OCI-LY3 (cell line): Measurements from ENCODE around the gene TSPAN33.

Experiments
- H2AFZ ChIP-seq: fragments of 200-600, 300-600 bp; shearing (Covaris generic); 2 replicates; pipeline ENCODE4 v1.6.0; 2014; ENCODE audit warnings: antibody characterized with exemption, low read depth, low read length
- H3K27ac ChIP-seq: fragments of 200-600, 300-600 bp; sonication (generic); 2 replicates; pipeline ENCODE4 v1.5.1; 2014; ENCODE audit warnings: mild to moderate bottlenecking, low read length, moderate library complexity, mixed read lengths
- H3K27me3 ChIP-seq: fragments of 200-600, 300-600 bp; sonication (generic); 2 replicates; pipeline ENCODE4 v1.6.1; 2014; ENCODE audit warnings: low read depth, low read length, mixed read lengths
- H3K36me3 ChIP-seq: fragments of 200-600, 300-600 bp; sonication (generic); replicated peaks from 2 replicates; pipeline ENCODE3; 2014; ENCODE audit warnings: low read depth, low read length, mixed read lengths
- H3K4me1 ChIP-seq: fragments of 300-600, 200-600 bp; sonication (generic); 2 replicates; pipeline ENCODE4 v1.6.1; 2014; ENCODE audit warnings: low read length, mixed read lengths
- H3K4me2 ChIP-seq: fragments of 200-600, 300-600 bp; sonication (generic); 2 replicates; pipeline ENCODE4 v1.6.1; 2014; ENCODE audit warnings: low read length, mixed read lengths
- H3K4me3 ChIP-seq: fragments of 300-600, 200-600 bp; sonication (generic); 2 replicates; pipeline ENCODE4 v1.5.1; 2014; ENCODE audit warnings: antibody characterized with exemption, mild to moderate bottlenecking, low read length, moderate library complexity
- H3K79me2 ChIP-seq: fragments of 300-600, 200-600 bp; shearing (Covaris generic); 2 replicates; pipeline ENCODE4 v1.6.1; 2014; ENCODE audit warnings: mild to moderate bottlenecking, low read length, mixed read lengths
- H3K9ac ChIP-seq: fragments of 300-600, 200-600 bp; shearing (Covaris generic); 2 replicates; pipeline ENCODE4 v1.6.0; 2014; ENCODE audit warnings: mild to moderate bottlenecking, low read length, moderate library complexity
- H3K9me3 ChIP-seq: fragments of 200-600, 300-600 bp; shearing (Covaris generic); 2 replicates; pipeline ENCODE4 v1.6.1; 2014; ENCODE audit warnings: low read length, mixed read lengths; ENCODE audit not compliant: insufficient read depth
- H4K20me1 ChIP-seq: fragments of 200-600, 300-600 bp; sonication (generic); 2 replicates; pipeline ENCODE4 v1.6.1; 2016; ENCODE audit warnings: low read length, mixed read lengths; ENCODE audit not compliant: insufficient read depth
- CTCF ChIP-seq: fragments of 200-600, 300-600 bp; sonication (generic); IDR thresholded peaks from 2 replicates; pipeline ENCODE4 v1.5.1; 2014; ENCODE audit warnings: antibody characterized with exemption, low read length, low read depth
- EZH2phosphoT487 ChIP-seq: fragments of 200-600 bp; shearing (Covaris generic); IDR thresholded peaks from 2 replicates; pipeline ENCODE4 v1.6.1; 2018; ENCODE audit warnings: antibody characterized with exemption, mixed run types, low read depth

The TSPAN33 gene

DNA sequence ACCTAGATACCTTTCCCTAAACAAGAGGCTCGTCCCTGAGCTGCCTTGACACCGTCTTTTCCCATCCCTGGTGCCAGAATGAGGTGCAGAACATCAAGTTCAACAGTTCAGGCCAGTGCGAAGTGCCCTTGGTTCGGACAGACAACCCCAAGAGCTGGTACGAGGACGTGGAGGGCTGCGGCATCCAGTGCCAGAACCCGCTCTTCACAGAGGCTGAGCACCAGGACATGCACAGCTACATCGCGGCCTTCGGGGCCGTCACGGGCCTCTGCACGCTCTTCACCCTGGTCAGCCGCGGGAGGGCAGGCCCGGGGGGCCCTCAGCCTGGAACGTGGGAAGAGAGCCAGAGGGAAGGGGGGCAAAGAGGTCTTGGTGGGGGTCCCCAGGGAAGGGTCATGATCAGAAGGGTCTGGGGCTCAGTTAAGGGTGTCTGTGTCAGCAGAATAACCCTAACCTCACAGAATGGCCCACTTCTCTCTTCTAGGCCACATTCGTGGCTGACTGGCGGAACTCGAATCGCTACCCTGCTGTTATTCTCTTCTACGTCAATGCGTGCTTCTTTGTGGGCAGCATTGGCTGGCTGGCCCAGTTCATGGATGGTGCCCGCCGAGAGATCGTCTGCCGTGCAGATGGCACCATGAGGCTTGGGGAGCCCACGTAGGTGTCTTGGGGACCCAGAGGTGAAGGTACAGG lies 60.8 kb downstream of the TSPAN33 start:
- Histone ChIP-seq H3K4me3 (no peak overlapping the region), H3K9me3 (no peaks in the 10 kb centered on the region), H4K20me1 (no peaks in the 10 kb centered on the region), H3K4me1 (no peaks in the 10 kb centered on the region), H3K4me2 (no peak overlapping the region), H3K9ac (no peak overlapping the region), H3K79me2 (no peaks in the 10 kb centered on the region), H3K27me3 (no peaks in the 10 kb centered on the region), H2AFZ (no peak overlapping the region), H3K27ac (no peak overlapping the region), H3K36me3 (peaks cover 14% of the 10 kb centered on the region)
- TF ChIP-seq CTCF (no peak), EZH2phosphoT487 (no peak)

GRCh38 chr7:129205987-129206785 lies 61.7 kb downstream of the TSPAN33 start:
- H3K4me1 ChIP-seq, result no peaks in the 10 kb centered on the region
- no peak overlapping the region for H3K4me3 ChIP-seq
- H3K9me3 ChIP-seq, result no peaks in the 10 kb centered on the region
- H3K9ac ChIP-seq, result no peak overlapping the region
- peaks cover 20% of the 10 kb centered on the region for H3K36me3 ChIP-seq
- no peak for TF ChIP-seq EZH2phosphoT487
- TF ChIP-seq CTCF, result no peak
- no peaks in the 10 kb centered on the region for H3K27me3 ChIP-seq
- H3K27ac ChIP-seq, result no peak overlapping the region
- H3K4me2 ChIP-seq, result no peak overlapping the region
- no peak overlapping the region for H2AFZ ChIP-seq
- H3K79me2 ChIP-seq, result no peaks in the 10 kb centered on the region
- H4K20me1 ChIP-seq, result no peaks in the 10 kb centered on the region

GRCh38 chr7:129208667-129209066 lies 64.2 kb downstream of the TSPAN33 start:
- TF ChIP-seq CTCF, result no peak
- no peak for TF ChIP-seq EZH2phosphoT487
- Histone ChIP-seq H3K9ac (no peak overlapping the region), H3K4me1 (no peaks in the 10 kb centered on the region), H2AFZ (no peak overlapping the region), H3K36me3 (peaks cover 28% of the 10 kb centered on the region), H3K4me3 (no peak overlapping the region), H3K27me3 (no peaks in the 10 kb centered on the region), H3K79me2 (no peaks in the 10 kb centered on the region), H3K4me2 (no peak overlapping the region), H3K9me3 (no peaks in the 10 kb centered on the region), H4K20me1 (no peaks in the 10 kb centered on the region), H3K27ac (no peak overlapping the region)
